ENCODE measurements around the gene LRMDA. TPM values are rescaled to one million over a fixed set of nuclear protein-coding genes. Genes with fewer than 3 reads are reported as not detected.

The LRMDA gene
- total and polyA plus RNA-seq, 2 donors (not counting 1 experiment from before 2014, with no cell fraction given) = 0.12 TPM; not detected in 1

GRCh38 chr10:75940742-75941141 is 509.3 kb downstream of the LRMDA start:
- intact Hi-C loops (cut with micrococcal nuclease) = no loop called here
- Histone ChIP-seq H3K9ac (ENCODE audit: low read length) (no peak overlapping the region), H4K20me1 (ENCODE audit: control insufficient read depth, insufficient read depth, low read length, poor library complexity, severe bottlenecking) (no peaks in the 10 kb centered on the region), H3K4me3 (ENCODE audit: control extremely low read depth in 1 of 5, extremely low read depth in 1 of 5, insufficient read depth in 1 of 5, low read depth in 2 of 5, low read length in 4 of 5) (no peak overlapping the region), H3K27me3 (replicated peaks in 1 of 4; ENCODE audit: control extremely low read depth in 1 of 4, control insufficient read depth in 3 of 4, insufficient read depth in 4 of 4, low read length in 3 of 4) (no peaks in the 10 kb centered on the region), H3K4me1 (ENCODE audit: control insufficient read depth in 2 of 2, insufficient read depth in 2 of 2, low read length in 2 of 2) (no peaks in the 10 kb centered on the region), H3K4me2 (replicated peaks; ENCODE audit: low read depth, low read length, poor library complexity, severe bottlenecking) (no peak overlapping the region), H3K36me3 (replicated peaks in 1 of 2; ENCODE audit: control extremely low read depth in 1 of 2, control insufficient read depth in 1 of 2, extremely low read depth in 1 of 2, insufficient read depth in 2 of 2, low read length in 1 of 2) (no peaks in the 10 kb centered on the region), H2AFZ (ENCODE audit: insufficient read depth, low read depth, low read length, poor library complexity, severe bottlenecking) (no peak overlapping the region), H3K27ac (ENCODE audit: low read length in 2 of 2) (no peak overlapping the region), H3K9me3 (ENCODE audit: control extremely low read depth in 1 of 3, control insufficient read depth in 2 of 3, insufficient read depth in 1 of 3, low read length in 2 of 3) (no peaks in the 10 kb centered on the region), H3K79me2 (ENCODE audit: control insufficient read depth, insufficient read depth, low read length) (no peaks in the 10 kb centered on the region)
- Mint-ChIP-seq H3K27me3 (no peaks in the 10 kb centered on the region), H3K9me3 (ENCODE audit: insufficient read depth) (peaks cover 7% of the 10 kb centered on the region), H3K27ac (no peak overlapping the region), H3K4me1 (no peaks in the 10 kb centered on the region), H3K4me3 (no peak overlapping the region)
- WGBS (ENCODE audit: insufficient coverage) = 90% methylated on average over 4 of the region's 5 CpGs
- no peak for ATAC-seq (ENCODE audit: low read depth)
- ChIA-PET POLR2A (no interaction called here), CTCF (no interaction called here)
- no peak for DNase-seq
- TF ChIP-seq EZH2 (IDR thresholded peaks at IDR 0.05; ENCODE audit: borderline replicate concordance, insufficient read depth, low read depth, low read length, poor library complexity, severe bottlenecking) = no peak
- no peak for TF ChIP-seq CTCF (IDR thresholded peaks at IDR 0.05)

- no peaks in the 10 kb centered on the region for H3K4me1 ChIP-seq (ENCODE audit: control insufficient read depth in 2 of 2, insufficient read depth in 2 of 2, low read length in 2 of 2)
- ChIA-PET POLR2A (no interaction called here), CTCF (no interaction called here)
- ATAC-seq (ENCODE audit: low read depth) (no peak), DNase-seq (no peak)
- no peak overlapping the region for H2AFZ ChIP-seq (ENCODE audit: insufficient read depth, low read depth, low read length, poor library complexity, severe bottlenecking)
- no peaks in the 10 kb centered on the region for H3K27me3 ChIP-seq (replicated peaks in 1 of 4; ENCODE audit: control extremely low read depth in 1 of 4, control insufficient read depth in 3 of 4, insufficient read depth in 4 of 4, low read length in 3 of 4)
- H3K4me2 ChIP-seq (replicated peaks; ENCODE audit: low read depth, low read length, poor library complexity, severe bottlenecking) = no peak overlapping the region
- no peak for TF ChIP-seq CTCF (IDR thresholded peaks at IDR 0.05)
- H3K4me3 ChIP-seq (ENCODE audit: control extremely low read depth in 1 of 5, extremely low read depth in 1 of 5, insufficient read depth in 1 of 5, low read depth in 2 of 5, low read length in 4 of 5) = no peak overlapping the region
- no peaks in the 10 kb centered on the region for H3K27me3 Mint-ChIP-seq
- intact Hi-C loops (cut with micrococcal nuclease) = no loop called here
- no peak overlapping the region for H3K9ac ChIP-seq (ENCODE audit: low read length)
- no peaks in the 10 kb centered on the region for H3K79me2 ChIP-seq (ENCODE audit: control insufficient read depth, insufficient read depth, low read length)
- 66% methylated on average over 9 of the region's 9 CpGs for WGBS (ENCODE audit: insufficient coverage)
- no peaks in the 10 kb centered on the region for H3K4me1 Mint-ChIP-seq
- H3K4me3 Mint-ChIP-seq = no peak overlapping the region
- H3K36me3 ChIP-seq (replicated peaks in 1 of 2; ENCODE audit: control extremely low read depth in 1 of 2, control insufficient read depth in 1 of 2, extremely low read depth in 1 of 2, insufficient read depth in 2 of 2, low read length in 1 of 2) = no peaks in the 10 kb centered on the region
- no peaks in the 10 kb centered on the region for H4K20me1 ChIP-seq (ENCODE audit: control insufficient read depth, insufficient read depth, low read length, poor library complexity, severe bottlenecking)
- peaks cover 7% of the 10 kb centered on the region for H3K9me3 Mint-ChIP-seq (ENCODE audit: insufficient read depth)
- peaks cover 0 to 5% (median 0%) of the 10 kb centered on the region in 3 donors for H3K9me3 ChIP-seq (ENCODE audit: control extremely low read depth in 1 of 3, control insufficient read depth in 2 of 3, insufficient read depth in 1 of 3, low read length in 2 of 3)
- no peak overlapping the region for H3K27ac Mint-ChIP-seq
- no peak overlapping the region for H3K27ac ChIP-seq (ENCODE audit: low read length in 2 of 2)
Observed at GRCh38 chr10:75941223-75941801, 509.9 kb downstream of the LRMDA start.
